GM12878 (cell line): ENCODE data around the gene TEX55.

Source experiments
- BHLHE40 ChIP-seq, 2 experiments: fragments of 450-650 bp in 1 of 2; IDR thresholded peaks; 2 replicates each; pipeline ENCODE4 v1.6.1; 2011 to 2017; ENCODE audit warnings: low read depth in 2 of 2, borderline replicate concordance in 1 of 2, improper control_type of control experiment in 1 of 2, low read length in 1 of 2, mild to moderate bottlenecking in 1 of 2
- CREB1 ChIP-seq: IDR thresholded peaks from 2 replicates; pipeline ENCODE4 v1.6.1; 2012; ENCODE audit warnings: low read depth, mild to moderate bottlenecking, inconsistent platforms
- POLR2A ChIP-seq: IDR thresholded peaks from 2 replicates; pipeline ENCODE4 v1.6.1; 2011; ENCODE audit warnings: low read depth, mild to moderate bottlenecking, low read length
- SMAD5 ChIP-seq: IDR thresholded peaks from 2 replicates; pipeline ENCODE4 v1.6.1; 2016; ENCODE audit warnings: antibody characterized with exemption, low read depth

GRCh38 chr3:119120480-119120879, 25.5 kb upstream of the TEX55 start:
- TF ChIP-seq SMAD5 (no peak), BHLHE40 (IDR thresholded peaks at IDR 0.05; ENCODE audit: borderline replicate concordance in 1 of 2, low read depth in 2 of 2, low read length in 1 of 2) (no peak), CREB1 (no peak), POLR2A (no peak)
